Adrenal gland (tissue), 12 donors: Measurements from ENCODE around the gene GOLM1. TPM values are rescaled to one million over a fixed set of nuclear protein-coding genes. Genes with fewer than 3 reads are reported as not detected.
"Not testable (repeated sequence)": the region's sequence is repeated elsewhere in the genome, so short reads cannot be mapped to it uniquely, and the experiment has no call there.

ENCODE experiments used
- DNase-seq, 7 donors: peaks; one replicate each; pipeline ENCODE4 v3.0.0-alpha.2; 2019 to 2020
- H3K27ac ChIP-seq, 5 donors: fragments of 200-600 bp; sonication (generic) in 4 of 5; 1 replicate in 3 of 5; 2 replicates in 2 of 5; pipeline versions ENCODE4 v1.5.1 to v1.8.0; 2016 to 2020; ENCODE audit warnings: mild to moderate bottlenecking in 1 of 5
- H3K27me3 ChIP-seq: fragments of 200-600 bp; 2 replicates; pipeline ENCODE4 v1.8.0; 2021
- H3K36me3 ChIP-seq, 2 donors: fragments of 200-600 bp; replicated peaks in 1 of 2; 1 replicate in 1 of 2; 2 replicates in 1 of 2; pipeline versions ENCODE4 v1.5.1 to v1.8.0; 2018 to 2022
- H3K4me1 ChIP-seq, 2 donors: fragments of 200-600 bp; replicated peaks in 1 of 2; 1 replicate in 1 of 2; 2 replicates in 1 of 2; pipeline versions ENCODE4 v1.5.1 to v1.8.0; 2018 to 2021
- H3K4me3 ChIP-seq, 4 donors: fragments of 200-600 bp; sonication (generic) in 3 of 4; one replicate each; pipeline ENCODE4 v1.5.1; 2016 to 2018
- H3K9me3 ChIP-seq, 3 donors: fragments of 200-600 bp; sonication (generic) in 1 of 3; replicated peaks in 1 of 3; 1 replicate in 2 of 3; 2 replicates in 1 of 3; pipeline versions ENCODE4 v1.5.1 to v1.8.0; 2016 to 2021
- POLR2A ChIP-seq, 2 donors: fragments of 450-650 bp; IDR thresholded peaks; one replicate each; pipeline ENCODE4 v1.6.1; 2017; ENCODE audit warnings: antibody characterized with exemption in 2 of 2, mild to moderate bottlenecking in 2 of 2, moderate library complexity in 1 of 2
- WGBS, 4 donors: extraction: QIAGEN DNeasy Blood & Tissue Kit in 2 of 4; methylation state at CpG; one replicate each; pipeline versions ENCODE4 v1.1.5 to v1.1.7; 2013 to 2017; 5-methylcytosine and 5-hydroxymethylcytosine counted together
- intact Hi-C, 2 donors: fragments of 100-400 bp; cut with DNase I; formaldehyde crosslinking; loops; one replicate each; pipeline versions ENCODE4 v1.14.1 to v1.15.0; 2022 to 2023
- polyA plus RNA-seq, 3 donors: library from polyadenylated mRNA; stranded (reverse); fragments of 200-250 nt in 2 of 3; fragments of 350-450 nt in 1 of 3; fragmentation: Illumina TruSeq in 1 of 3; extraction: RNeasy Lipid Tissue Mini Kit (QIAGEN cat#74804) in 1 of 3; gene quantifications; one replicate each; pipeline ENCODE4 v1.2.3, GENCODE V29; 2013 to 2014
- total RNA-seq, 9 donors: library from RNA; depleted of rRNA in 4 of 9; stranded (reverse); fragments of >200 nt in 4 of 9; fragments of 120-200 nt in 1 of 9; fragmentation: NEBNext Ultra II Directional in 1 of 9; extraction: Animal tissue kit (Norgen Biotek cat#: 25700) in 1 of 9; gene quantifications; one replicate each; pipeline versions ENCODE4 v1.1.0 to v1.2.4, GENCODE V29; 2013 to 2023
- TF ChIP-seq, protein P1 (sequence below), 6 experiments: fragments of 450-650 bp in 4 of 6; fragments of 200-600 bp in 2 of 6; sonication (generic) in 1 of 6; IDR thresholded peaks; 1 replicate in 5 of 6; 2 replicates in 1 of 6; pipeline versions ENCODE4 v1.5.1 to v1.8.0; 2016 to 2021; ENCODE audit warnings: antibody characterized with exemption in 6 of 6, mild to moderate bottlenecking in 2 of 6, moderate library complexity in 1 of 6
- donor health status: healthy with polysubstance abuse.
- donor health status: Bipolar disorder and iron deficiency.
- donor health status: DM: yes; HTN: yes; CAD: no.
- donor health status: DM: no; HTN: no; CAD: no.
- donor health status: DM: no; HTN: no; CAD: no.
- donor health status: DM: yes; HTN: yes; CAD: no.

Gene GOLM1
- total and polyA plus RNA-seq, 12 donors, result 84.6 to 745 (median 186) TPM

DNA sequence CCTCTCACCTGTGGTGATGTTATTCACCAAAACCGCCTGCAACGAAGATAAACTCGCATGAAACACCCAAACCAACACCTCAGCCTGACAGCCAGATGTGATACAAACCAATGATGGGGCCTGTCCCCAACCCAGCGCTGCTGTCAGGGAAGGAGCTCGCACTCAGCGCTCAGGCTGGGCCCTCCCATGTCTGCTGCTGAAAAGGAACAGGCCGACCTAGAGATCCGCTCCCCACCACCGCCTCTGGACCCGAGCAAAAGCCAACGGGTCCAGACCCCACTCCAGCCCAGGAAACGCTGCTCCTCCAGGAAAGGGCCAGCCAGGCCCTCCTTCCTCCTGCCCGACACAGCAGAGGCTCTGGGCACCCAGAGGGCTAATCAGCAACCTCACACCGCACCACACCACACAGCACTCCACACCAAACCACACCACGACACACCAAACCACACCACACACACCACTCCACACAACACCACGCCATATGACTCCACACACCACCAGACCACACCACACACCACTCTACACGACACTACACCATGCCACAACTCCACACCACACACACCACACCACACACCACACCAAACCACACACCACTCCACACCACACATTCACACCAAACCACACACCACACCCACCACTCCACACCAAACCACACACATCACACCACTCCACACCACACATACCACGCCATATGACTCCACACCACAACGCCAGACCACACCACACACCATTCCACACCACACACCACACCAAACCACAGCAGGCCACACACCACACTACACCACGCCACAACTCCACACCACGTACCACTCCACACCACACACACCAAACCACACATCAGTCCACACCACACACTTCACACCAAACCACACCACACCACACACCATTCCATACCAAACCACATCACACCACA is 46.5 kb downstream of the GOLM1 start:
- TF ChIP-seq, protein P1, sequence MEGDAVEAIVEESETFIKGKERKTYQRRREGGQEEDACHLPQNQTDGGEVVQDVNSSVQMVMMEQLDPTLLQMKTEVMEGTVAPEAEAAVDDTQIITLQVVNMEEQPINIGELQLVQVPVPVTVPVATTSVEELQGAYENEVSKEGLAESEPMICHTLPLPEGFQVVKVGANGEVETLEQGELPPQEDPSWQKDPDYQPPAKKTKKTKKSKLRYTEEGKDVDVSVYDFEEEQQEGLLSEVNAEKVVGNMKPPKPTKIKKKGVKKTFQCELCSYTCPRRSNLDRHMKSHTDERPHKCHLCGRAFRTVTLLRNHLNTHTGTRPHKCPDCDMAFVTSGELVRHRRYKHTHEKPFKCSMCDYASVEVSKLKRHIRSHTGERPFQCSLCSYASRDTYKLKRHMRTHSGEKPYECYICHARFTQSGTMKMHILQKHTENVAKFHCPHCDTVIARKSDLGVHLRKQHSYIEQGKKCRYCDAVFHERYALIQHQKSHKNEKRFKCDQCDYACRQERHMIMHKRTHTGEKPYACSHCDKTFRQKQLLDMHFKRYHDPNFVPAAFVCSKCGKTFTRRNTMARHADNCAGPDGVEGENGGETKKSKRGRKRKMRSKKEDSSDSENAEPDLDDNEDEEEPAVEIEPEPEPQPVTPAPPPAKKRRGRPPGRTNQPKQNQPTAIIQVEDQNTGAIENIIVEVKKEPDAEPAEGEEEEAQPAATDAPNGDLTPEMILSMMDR (IDR thresholded peaks at IDR 0.05), result no peak
- no peak for TF ChIP-seq POLR2A (IDR thresholded peaks at IDR 0.05)
- Histone ChIP-seq H3K4me3 (no peak overlapping the region), H3K27me3 (no peaks in the 10 kb centered on the region), H3K27ac (peak overlapping the region in 1 of 5 donors; percentile 10), H3K36me3 (no peaks in the 10 kb centered on the region), H3K4me1 (no peaks in the 10 kb centered on the region), H3K9me3 (no peaks in the 10 kb centered on the region)
- intact Hi-C loops, result no loop called here
- peak in 1 of 7 donors; percentile 17 for DNase-seq
- 85 to 95% (median 92%) methylated on average over 18 to 21 of the region's 21 CpGs for WGBS, 4 donors

DNA sequence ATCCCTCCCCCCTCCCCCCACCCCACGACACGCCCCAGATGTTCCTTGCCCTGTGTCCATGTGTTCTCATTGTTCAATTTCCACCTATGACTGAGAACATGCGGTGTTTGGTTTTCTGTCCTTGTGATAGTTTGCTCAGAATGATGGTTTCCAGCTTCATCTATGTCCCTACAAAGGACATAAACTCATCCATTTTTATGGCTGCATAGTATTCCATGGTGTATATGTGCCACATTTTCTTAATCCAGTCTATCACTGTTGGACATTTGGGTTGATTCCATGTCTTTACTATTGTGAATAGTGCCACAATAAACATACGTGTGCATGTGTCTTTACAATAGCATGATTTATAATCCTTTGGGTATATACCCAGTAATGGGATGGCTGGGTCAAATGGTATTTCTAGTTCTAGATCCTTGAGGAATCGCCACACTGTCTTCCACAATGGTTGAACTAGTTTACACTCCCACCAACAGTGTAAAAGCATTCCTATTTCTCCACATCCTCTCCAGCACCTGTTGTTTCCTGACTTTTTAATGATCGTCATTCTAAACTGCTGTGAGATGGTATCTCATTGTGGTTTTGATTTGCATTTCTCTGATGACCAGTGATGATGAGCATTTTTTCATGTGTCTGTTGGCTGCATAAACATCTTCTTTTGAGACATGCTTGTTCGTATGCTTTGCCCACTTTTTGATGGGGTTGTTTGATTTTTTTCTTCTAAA is 51.2 kb downstream of the GOLM1 start:
- intact Hi-C loops, H3K27ac ChIP-seq, H3K4me1 ChIP-seq, H3K9me3 ChIP-seq, H3K36me3 ChIP-seq, H3K4me3 ChIP-seq, DNase-seq, H3K27me3 ChIP-seq: not testable (repeated sequence)
- WGBS, 4 donors, result 94 to 96% (median 95%) methylated on average over 6 to 7 of the region's 7 CpGs

DNA sequence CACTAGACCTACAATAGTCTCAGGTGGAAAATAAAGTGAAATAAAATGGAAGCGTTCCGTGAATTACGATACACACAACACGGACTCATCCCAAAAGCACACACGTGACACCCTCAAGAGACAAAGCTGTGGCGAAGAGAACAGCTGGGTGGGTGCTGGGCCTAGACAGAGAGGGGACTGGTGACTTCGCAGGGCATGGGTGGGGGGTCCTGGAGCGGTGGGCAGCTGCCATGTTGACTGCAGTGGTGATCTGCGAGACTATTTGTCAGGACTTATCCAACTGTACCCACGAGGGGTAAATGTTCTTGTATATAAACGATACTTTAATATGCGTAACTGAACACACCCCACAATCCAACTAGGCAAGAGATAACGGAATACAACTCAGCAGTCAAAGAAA is 52.0 kb downstream of the GOLM1 start:
- 90 to 94% (median 92%) methylated on average over 13 of the region's 13 CpGs for WGBS, 4 donors
- Histone ChIP-seq H3K27me3 (no peaks in the 10 kb centered on the region), H3K36me3 (no peaks in the 10 kb centered on the region), H3K9me3 (no peaks in the 10 kb centered on the region), H3K4me3 (no peak overlapping the region), H3K27ac (peak overlapping the region in 3 of 5 donors; percentile 32 to 57 (median 32)), H3K4me1 (no peaks in the 10 kb centered on the region)
- DNase-seq, result no peak
- intact Hi-C loops, result no loop called here
- TF ChIP-seq POLR2A (IDR thresholded peaks at IDR 0.05), result no peak
- TF ChIP-seq, protein P1 (IDR thresholded peaks at IDR 0.05), result no peak

DNA sequence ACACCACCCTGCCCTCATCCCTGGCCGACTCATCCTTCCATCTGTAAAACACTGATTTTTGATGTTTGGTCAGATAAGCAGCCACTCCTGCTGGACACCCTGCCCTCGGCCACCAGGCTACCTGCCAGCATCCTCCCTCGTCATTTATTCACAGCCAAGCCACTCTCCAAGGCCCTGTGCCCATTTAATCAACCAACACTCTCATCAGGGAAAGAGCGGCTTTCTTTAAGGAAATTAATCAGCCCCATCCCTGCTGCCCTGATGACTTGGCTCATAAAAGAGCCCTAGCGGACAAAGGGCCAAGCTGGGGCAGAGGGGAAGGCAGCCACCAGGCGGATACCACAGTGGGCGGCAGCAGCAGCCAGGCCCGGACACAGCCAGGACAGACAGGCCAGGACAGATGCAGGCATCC is 52.4 kb downstream of the GOLM1 start:
- no peaks in the 10 kb centered on the region for H3K27me3 ChIP-seq
- H3K36me3 ChIP-seq, result no peaks in the 10 kb centered on the region
- H3K9me3 ChIP-seq, result no peaks in the 10 kb centered on the region
- TF ChIP-seq, protein P1 (IDR thresholded peaks at IDR 0.05), result peak in 4 of 6 experiments; percentile 33 to 56 (median 45)
- no peak for TF ChIP-seq POLR2A (IDR thresholded peaks at IDR 0.05)
- intact Hi-C loops, result no loop called here
- H3K4me3 ChIP-seq, result no peak overlapping the region
- peak; percentile 65 to 94 (median 91) for DNase-seq
- WGBS, 4 donors, result 45 to 68% (median 48%) methylated on average over 7 to 8 of the region's 8 CpGs
- H3K4me1 ChIP-seq, result no peaks in the 10 kb centered on the region
- H3K27ac ChIP-seq, result peak overlapping the region in 3 of 5 donors; percentile 32 to 57 (median 32)
